HepG2 (cell line): ENCODE measurements around the gene COL27A1.

ENCODE experiments used
- ETS1 ChIP-seq: sonication (generic); formaldehyde crosslinking; IDR thresholded peaks from 2 replicates; pipeline ENCODE4 v1.4.0; 2020; ENCODE audit warnings: missing genetic modification reagents
- YY1 ChIP-seq: IDR thresholded peaks from 2 replicates; pipeline ENCODE4 v1.6.1; 2011; ENCODE audit warnings: low read length, low read depth, moderate library complexity, mild to moderate bottlenecking; ENCODE audit not compliant: insufficient read depth, insufficient replicate concordance
- ZNF775 ChIP-seq: sonication (generic); formaldehyde crosslinking; IDR thresholded peaks from 2 replicates; pipeline ENCODE4 v1.4.0; 2020; ENCODE audit warnings: missing genetic modification reagents, mild to moderate bottlenecking, moderate library complexity, borderline replicate concordance

- TF ChIP-seq YY1 (no peak), ZNF775 (CRISPR knock-in tag) (no peak), ETS1 (CRISPR knock-in tag) (no peak)
Observed at GRCh38 chr9:114281473-114282103, 126.3 kb downstream of the COL27A1 start.
